A549 (cell line): ENCODE results near the gene PDE1C. TPM values are rescaled to one million over a fixed set of nuclear protein-coding genes. Genes with fewer than 3 reads are reported as not detected.

Source experiments
- ATAC-seq, 2 experiments: fragments of 200-7000 bp in 1 of 2; fragments of >200 bp in 1 of 2; cut with Nextera tagmentation in 1 of 2; cut with Tn5 transposase in 1 of 2; 3 replicates each; pipeline versions ENCODE4 v1.8.0 to v1.9.1; 2018 to 2020; ENCODE audit warnings: mild to moderate bottlenecking in 1 of 2, moderate library complexity in 1 of 2
- CTCF ChIA-PET: fragments of 300-600 bp; sonication (Branson Sonifier 250); formaldehyde crosslinking; extraction: SDS; loops from one replicate; lab custom pipeline; 2021; ENCODE audit warnings: antibody characterized with exemption, inconsistent platforms; lab: Yijun Ruan, JAX
- POLR2A ChIA-PET: fragments of 350-600 bp; formaldehyde crosslinking; extraction: SDS; loops from one replicate; lab custom pipeline; 2021; ENCODE audit warnings: antibody characterized with exemption, inconsistent platforms; lab: Yijun Ruan, JAX
- DNase-seq, 2 experiments: peaks; one replicate each; pipeline versions ENCODE4 v3.0.0 to v3.0.0-alpha.2; 2011 to 2016; ENCODE audit warnings: low read depth in 1 of 2, low spot score in 1 of 2
- FAIRE-seq: peaks from 2 replicates; lab custom pipeline; 2011; peaks lifted over from hg19 to GRCh38; lab: Jason Lieb, UNC
- H3K27ac ChIP-seq, 2 experiments: fragments of >200 bp; sonication (Bioruptor Twin); formaldehyde crosslinking; 3 replicates each; pipeline ENCODE4 v1.5.1; 2016 to 2017
- H3K4me1 ChIP-seq: fragments of >200 bp; sonication (Bioruptor Twin); formaldehyde crosslinking; 3 replicates; pipeline ENCODE4 v1.6.1; 2016
- H3K4me2 ChIP-seq: fragments of >200 bp; sonication (Bioruptor Twin); formaldehyde crosslinking; 3 replicates; pipeline ENCODE4 v1.6.1; 2016
- H3K4me3 ChIP-seq: fragments of >200 bp; sonication (Bioruptor Twin); formaldehyde crosslinking; 3 replicates; pipeline ENCODE4 v1.5.1; 2016
- H3K9me3 ChIP-seq: fragments of >200 bp; sonication (Bioruptor Twin); formaldehyde crosslinking; 3 replicates; pipeline ENCODE4 v1.6.1; 2016
- BHLHE40 ChIP-seq: IDR thresholded peaks from 2 replicates; pipeline ENCODE4 v1.6.1; 2012; ENCODE audit warnings: low read depth, low read length, inconsistent platforms
- CEBPB ChIP-seq, 2 experiments: fragments of >200 bp in 1 of 2; sonication (Bioruptor Twin) in 1 of 2; formaldehyde crosslinking in 1 of 2; IDR thresholded peaks; 2 replicates each; pipeline ENCODE4 v1.6.1; 2012 to 2016
- CHD2 ChIP-seq: fragments of 150-350 bp; IDR thresholded peaks from 2 replicates; pipeline ENCODE4 v1.6.1; 2014; ENCODE audit warnings: low read length; ENCODE audit not compliant: partially characterized antibody
- EHF ChIP-seq: fragments of 250-450 bp; sonication (Bioruptor Pico); IDR thresholded peaks from 2 replicates; pipeline ENCODE4 v1.5.0; 2020; ENCODE audit warnings: mild to moderate bottlenecking
- EHMT2 ChIP-seq: fragments of 200-600 bp; sonication (generic); IDR thresholded peaks from 2 replicates; pipeline ENCODE4 v1.6.1; 2016; ENCODE audit warnings: antibody characterized with exemption, low read depth, mild to moderate bottlenecking, moderate library complexity
- EP300 ChIP-seq, 2 experiments: fragments of >200 bp; sonication (Bioruptor Twin); formaldehyde crosslinking; IDR thresholded peaks; 2 replicates in 1 of 2; 3 replicates in 1 of 2; pipeline ENCODE4 v1.6.1; 2016 to 2017
- ESRRA ChIP-seq: fragments of 150-350 bp; IDR thresholded peaks from 2 replicates; pipeline ENCODE4 v1.6.1; 2014; ENCODE audit warnings: mild to moderate bottlenecking, low read length, borderline replicate concordance
- FOSB ChIP-seq: fragments of 250-450 bp; sonication (Bioruptor Pico); IDR thresholded peaks from 2 replicates; pipeline ENCODE4 v1.5.0; 2020; ENCODE audit warnings: mild to moderate bottlenecking, moderate library complexity
- FOSL2 ChIP-seq, 2 experiments: fragments of 450-650 bp in 1 of 2; fragments of >200 bp in 1 of 2; sonication (Bioruptor Twin) in 1 of 2; formaldehyde crosslinking; IDR thresholded peaks; 2 replicates each; pipeline versions ENCODE4 v1.5.0 to v1.6.1; 2016 to 2020; ENCODE audit warnings: mild to moderate bottlenecking in 1 of 2, moderate library complexity in 1 of 2
- FOXS1 ChIP-seq: fragments of 250-450 bp; sonication (Bioruptor Pico); IDR thresholded peaks from 2 replicates; pipeline ENCODE4 v1.5.0; 2020; ENCODE audit warnings: mild to moderate bottlenecking, moderate library complexity
- GATA3 ChIP-seq: IDR thresholded peaks from 2 replicates; pipeline ENCODE4 v1.6.1; 2012; ENCODE audit warnings: borderline replicate concordance
- HOXA7 ChIP-seq: fragments of 250-450 bp; sonication (Bioruptor Pico); IDR thresholded peaks from 2 replicates; pipeline ENCODE4 v1.5.0; 2020; ENCODE audit warnings: mild to moderate bottlenecking, moderate library complexity
- HOXB5 ChIP-seq: fragments of 250-450 bp; sonication (Bioruptor Pico); IDR thresholded peaks from 2 replicates; pipeline ENCODE4 v1.5.0; 2020; ENCODE audit warnings: mild to moderate bottlenecking, moderate library complexity
- JUN ChIP-seq, 2 experiments: fragments of >200 bp; sonication (Bioruptor Twin); formaldehyde crosslinking; IDR thresholded peaks; 2 replicates in 1 of 2; 3 replicates in 1 of 2; pipeline ENCODE4 v1.6.1; 2016 to 2017
- JUNB ChIP-seq: fragments of >200 bp; sonication (Bioruptor Twin); formaldehyde crosslinking; IDR thresholded peaks from 2 replicates; pipeline ENCODE4 v1.6.1; 2016
- KDM1A ChIP-seq: fragments of 200-600 bp; sonication (generic); IDR thresholded peaks from 2 replicates; pipeline ENCODE4 v1.6.1; 2016; ENCODE audit warnings: low read depth, mild to moderate bottlenecking
- KDM5A ChIP-seq: fragments of 200-600 bp; sonication (generic); IDR thresholded peaks from 2 replicates; pipeline ENCODE4 v1.6.1; 2016; ENCODE audit warnings: antibody characterized with exemption, mild to moderate bottlenecking
- MAFK ChIP-seq: fragments of 450-650 bp; IDR thresholded peaks from 2 replicates; pipeline ENCODE4 v1.6.1; 2014; ENCODE audit not compliant: partially characterized antibody
- MAZ ChIP-seq: fragments of 150-350 bp; IDR thresholded peaks from 2 replicates; pipeline ENCODE4 v1.6.1; 2014; ENCODE audit warnings: antibody characterized with exemption, low read depth, low read length, borderline replicate concordance
- MYC ChIP-seq: IDR thresholded peaks from 2 replicates; pipeline ENCODE4 v1.6.1; 2012; ENCODE audit warnings: mild to moderate bottlenecking, inconsistent platforms, low read length, improper control_type of control experiment, borderline replicate concordance
- POLR2AphosphoS2 ChIP-seq: conservative IDR thresholded peaks from 2 replicates; pipeline ENCODE4 v1.6.1; 2012; ENCODE audit warnings: low read length, improper control_type of control experiment, inconsistent platforms
- RAD21 ChIP-seq, 2 experiments: fragments of >200 bp in 1 of 2; sonication (Bioruptor Twin) in 1 of 2; formaldehyde crosslinking in 1 of 2; IDR thresholded peaks in 1 of 2; conservative IDR thresholded peaks in 1 of 2; 2 replicates in 1 of 2; 3 replicates in 1 of 2; pipeline ENCODE4 v1.6.1; 2012 to 2018; ENCODE audit warnings: inconsistent platforms in 1 of 2
- RCOR1 ChIP-seq: fragments of 150-350 bp; IDR thresholded peaks from 2 replicates; pipeline ENCODE4 v1.6.1; 2014; ENCODE audit warnings: antibody characterized with exemption, low read length, low read depth
- RNF2 ChIP-seq: fragments of 200-600 bp; sonication (generic); IDR thresholded peaks from 2 replicates; pipeline ENCODE4 v1.6.1; 2016; ENCODE audit warnings: low read depth, mild to moderate bottlenecking, antibody characterized with exemption, moderate library complexity, borderline replicate concordance
- TFCP2L1 ChIP-seq: fragments of 250-450 bp; sonication (Bioruptor Pico); IDR thresholded peaks from 2 replicates; pipeline ENCODE4 v1.5.0; 2021; ENCODE audit warnings: mild to moderate bottlenecking
- TP53 ChIP-seq: fragments of 250-450 bp; sonication (Bioruptor Pico); IDR thresholded peaks from 2 replicates; pipeline ENCODE4 v1.5.0; 2021; ENCODE audit warnings: mild to moderate bottlenecking, moderate library complexity
- ZFP36 ChIP-seq: fragments of 450-650 bp; IDR thresholded peaks from 2 replicates; pipeline ENCODE4 v1.6.1; 2014; ENCODE audit warnings: borderline replicate concordance; ENCODE audit not compliant: partially characterized antibody
- ZNF302 ChIP-seq: fragments of 250-450 bp; sonication (Bioruptor Pico); IDR thresholded peaks from 2 replicates; pipeline ENCODE4 v1.9.0; 2021; ENCODE audit warnings: inconsistent platforms, mild to moderate bottlenecking, moderate library complexity
- WGBS: methylation state at CpG from one replicate; pipeline ENCODE4 v1.1.6; 2017; ENCODE audit errors: missing lambda C conversion rate; 5-methylcytosine and 5-hydroxymethylcytosine counted together
- polyA plus RNA-seq, 4 experiments: library from polyadenylated mRNA; depleted of rRNA in 3 of 4; stranded (reverse); fragments of >200 nt; fragmentation: RNase III in 1 of 4; extraction: RNeasy Plus Mini Kit Qiagen cat#74134 plus additional on column Dnase treatment in 1 of 4; gene quantifications; 2 replicates in 3 of 4; 3 replicates in 1 of 4; pipeline ENCODE4 v1.2.3, GENCODE V29; 2011 to 2017
- TF ChIP-seq, protein P1 (sequence below): fragments of >200 bp; sonication (Bioruptor Twin); formaldehyde crosslinking; IDR thresholded peaks from 2 replicates; pipeline ENCODE4 v1.6.1; 2016
- TF ChIP-seq, protein P2 (sequence below): fragments of >200 bp; sonication (Bioruptor Twin); formaldehyde crosslinking; IDR thresholded peaks from 3 replicates; pipeline ENCODE4 v1.6.1; 2016
- TF ChIP-seq, protein P3 (sequence below): fragments of >200 bp; sonication (Bioruptor Twin); formaldehyde crosslinking; IDR thresholded peaks from 3 replicates; pipeline ENCODE4 v1.5.1; 2016

Gene PDE1C
- polyA plus RNA-seq, 2 of the 4 experiments (the other 2 are of a cell fraction): 8.0 to 11.0 TPM

DNA sequence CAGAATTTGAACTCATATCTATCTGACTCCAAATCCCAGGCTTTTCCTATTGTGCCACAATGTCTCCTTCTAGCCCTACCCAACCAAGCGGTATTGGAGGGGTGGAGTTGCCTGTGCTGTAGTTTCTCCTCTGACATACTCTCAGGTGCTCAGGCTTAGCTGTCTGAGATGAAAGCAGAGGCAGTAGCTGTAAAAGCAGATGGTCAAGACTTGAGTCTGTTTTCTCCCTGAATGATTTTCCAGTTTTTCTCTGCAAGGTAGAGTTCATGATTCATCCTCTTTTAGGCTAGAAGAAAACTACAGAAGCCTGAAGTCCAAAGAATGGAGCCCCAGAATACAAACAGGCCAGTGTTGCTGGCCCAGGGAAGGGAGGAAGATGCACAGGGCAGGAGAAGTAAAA is 130.0 kb downstream of the PDE1C start (continued):
- TF ChIP-seq FOSB (CRISPR knock-in tag) (no peak), KDM5A (no peak), RNF2 (no peak), FOXS1 (CRISPR knock-in tag) (no peak), FOSL2 (IDR thresholded peaks at IDR 0.05) (no peak), FOSL2 (CRISPR knock-in tag; IDR thresholded peaks at IDR 0.05) (no peak), POLR2AphosphoS2 (no peak)
- TF ChIP-seq, protein P1, sequence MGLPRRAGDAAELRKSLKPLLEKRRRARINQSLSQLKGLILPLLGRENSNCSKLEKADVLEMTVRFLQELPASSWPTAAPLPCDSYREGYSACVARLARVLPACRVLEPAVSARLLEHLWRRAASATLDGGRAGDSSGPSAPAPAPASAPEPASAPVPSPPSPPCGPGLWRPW: no peak

- FAIRE-seq (no peak), ATAC-seq (peak; percentile 51 to 78; a peak in 4 of 6 replicates), DNase-seq (peak in 1 of 2 experiments; percentile 49)
- ChIA-PET POLR2A (interaction anchor here (0.5 to 1.7 kb wide), 5 partner anchors 8 to 55 kb away, joined by 3 to 14 read pairs (median 5); no protein-coding TSS in a partner anchor), CTCF (interaction anchor here (0.6 to 1.7 kb wide), 11 partner anchors 9 to 231 kb away, joined by 3 to 7 read pairs (median 4); no protein-coding TSS in a partner anchor)
- Histone ChIP-seq H3K27ac (peak overlapping the region; percentile 78 to 85), H3K4me1 (peaks cover 91% of the 10 kb centered on the region), H3K9me3 (peaks cover 8% of the 10 kb centered on the region; the same call in 2 of the 3 replicates), H3K4me2 (peak overlapping the region; percentile 71), H3K4me3 (no peak overlapping the region)
- WGBS: 5% methylated on average over 3 of the region's 3 CpGs
- TF ChIP-seq HOXA7 (CRISPR knock-in tag): no peak
- TF ChIP-seq, protein P2, sequence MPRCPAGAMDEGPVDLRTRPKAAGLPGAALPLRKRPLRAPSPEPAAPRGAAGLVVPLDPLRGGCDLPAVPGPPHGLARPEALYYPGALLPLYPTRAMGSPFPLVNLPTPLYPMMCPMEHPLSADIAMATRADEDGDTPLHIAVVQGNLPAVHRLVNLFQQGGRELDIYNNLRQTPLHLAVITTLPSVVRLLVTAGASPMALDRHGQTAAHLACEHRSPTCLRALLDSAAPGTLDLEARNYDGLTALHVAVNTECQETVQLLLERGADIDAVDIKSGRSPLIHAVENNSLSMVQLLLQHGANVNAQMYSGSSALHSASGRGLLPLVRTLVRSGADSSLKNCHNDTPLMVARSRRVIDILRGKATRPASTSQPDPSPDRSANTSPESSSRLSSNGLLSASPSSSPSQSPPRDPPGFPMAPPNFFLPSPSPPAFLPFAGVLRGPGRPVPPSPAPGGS: no peak
- no peak for TF ChIP-seq ZFP36
- no peak for TF ChIP-seq TP53 (CRISPR knock-in tag)
- TF ChIP-seq EHF (CRISPR knock-in tag): no peak
- TF ChIP-seq ZNF302: no peak
- TF ChIP-seq, protein P1: no peak
- no peak for TF ChIP-seq CEBPB (IDR thresholded peaks at IDR 0.05)
- TF ChIP-seq RCOR1: no peak
- TF ChIP-seq MAZ: no peak
- no peak for TF ChIP-seq FOXS1 (CRISPR knock-in tag)
- TF ChIP-seq, protein P3, sequence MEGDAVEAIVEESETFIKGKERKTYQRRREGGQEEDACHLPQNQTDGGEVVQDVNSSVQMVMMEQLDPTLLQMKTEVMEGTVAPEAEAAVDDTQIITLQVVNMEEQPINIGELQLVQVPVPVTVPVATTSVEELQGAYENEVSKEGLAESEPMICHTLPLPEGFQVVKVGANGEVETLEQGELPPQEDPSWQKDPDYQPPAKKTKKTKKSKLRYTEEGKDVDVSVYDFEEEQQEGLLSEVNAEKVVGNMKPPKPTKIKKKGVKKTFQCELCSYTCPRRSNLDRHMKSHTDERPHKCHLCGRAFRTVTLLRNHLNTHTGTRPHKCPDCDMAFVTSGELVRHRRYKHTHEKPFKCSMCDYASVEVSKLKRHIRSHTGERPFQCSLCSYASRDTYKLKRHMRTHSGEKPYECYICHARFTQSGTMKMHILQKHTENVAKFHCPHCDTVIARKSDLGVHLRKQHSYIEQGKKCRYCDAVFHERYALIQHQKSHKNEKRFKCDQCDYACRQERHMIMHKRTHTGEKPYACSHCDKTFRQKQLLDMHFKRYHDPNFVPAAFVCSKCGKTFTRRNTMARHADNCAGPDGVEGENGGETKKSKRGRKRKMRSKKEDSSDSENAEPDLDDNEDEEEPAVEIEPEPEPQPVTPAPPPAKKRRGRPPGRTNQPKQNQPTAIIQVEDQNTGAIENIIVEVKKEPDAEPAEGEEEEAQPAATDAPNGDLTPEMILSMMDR: no peak
These were observed 131.1 kb downstream of the PDE1C start for GRCh38 chr7:31939076-31939475.

- peak; percentile 91 to 93 for ATAC-seq
- H3K4me2 ChIP-seq: peak overlapping the region; percentile 71
- no peak overlapping the region for H3K4me3 ChIP-seq
- ChIA-PET CTCF (interaction anchor here (0.6 to 1.9 kb wide), 14 partner anchors 9 to 231 kb away, joined by 3 to 7 read pairs (median 4); no protein-coding TSS in a partner anchor), POLR2A (interaction anchor here (0.5 to 1.7 kb wide), 5 partner anchors 8 to 55 kb away, joined by 3 to 14 read pairs (median 5); no protein-coding TSS in a partner anchor)
- peaks cover 8% of the 10 kb centered on the region; the same call in 2 of the 3 replicates for H3K9me3 ChIP-seq
- peak; percentile 71 to 86 for DNase-seq
- peaks cover 95% of the 10 kb centered on the region for H3K4me1 ChIP-seq
- peak; percentile 99 for FAIRE-seq
- H3K27ac ChIP-seq: peak overlapping the region; percentile 78 to 85
- no peak for TF ChIP-seq TFCP2L1 (CRISPR knock-in tag)
- TF ChIP-seq JUN (IDR thresholded peaks at IDR 0.05): peak in 1 of 2 experiments; percentile 27; a peak in 1 of 5 replicates
- TF ChIP-seq ZFP36: no peak
- TF ChIP-seq EHMT2: no peak
- no peak for TF ChIP-seq BHLHE40
- no peak for TF ChIP-seq HOXB5 (CRISPR knock-in tag)
- peak; percentile 79 for TF ChIP-seq FOSL2 (IDR thresholded peaks at IDR 0.05)
- TF ChIP-seq FOSL2 (CRISPR knock-in tag; IDR thresholded peaks at IDR 0.05): peak; percentile 83
- TF ChIP-seq JUNB: peak; percentile 89
- TF ChIP-seq CHD2: no peak
- TF ChIP-seq MYC: no peak
- no peak for TF ChIP-seq ESRRA
- TF ChIP-seq EP300 (IDR thresholded peaks at IDR 0.05): no peak; a peak in 1 of 5 replicates
- no peak for TF ChIP-seq FOSB (CRISPR knock-in tag)
- TF ChIP-seq RAD21 (conservative IDR thresholded peaks at IDR 0.05 in 1 of 2, IDR thresholded peaks at IDR 0.05 in 1 of 2): peak in 1 of 2 experiments; percentile 64; a peak in 3 of 5 replicates
- TF ChIP-seq CEBPB (IDR thresholded peaks at IDR 0.05): peak in 1 of 2 experiments; percentile 83; a peak in 2 of 4 replicates
- TF ChIP-seq KDM1A: no peak
- no peak for TF ChIP-seq HOXA7 (CRISPR knock-in tag)
- peak; percentile 38 for TF ChIP-seq MAFK
- TF ChIP-seq GATA3: peak; percentile 90; the same call in 1 of the 2 replicates
These were observed 131.6 kb downstream of the PDE1C start for GRCh38 chr7:31938650-31939049.
